NOMO-1 (cell line): ENCODE results near the gene RNF41.

Experiments
- DNase-seq, 2 experiments: peaks; one replicate each; lab custom pipeline; 2025; ENCODE audit not compliant: unreplicated experiment in 2 of 2; lab: John Stamatoyannopoulos, UW

RNF41 gene

GRCh38 chr12:56154818-56155217 is 66.9 kb downstream of the RNF41 start:
- no peak for DNase-seq

GRCh38 chr12:56154246-56154771 is 67.4 kb downstream of the RNF41 start:
- DNase-seq, result no peak

- no peak for DNase-seq
Observed at GRCh38 chr12:56153678-56154065, 68.0 kb downstream of the RNF41 start.

DNA sequence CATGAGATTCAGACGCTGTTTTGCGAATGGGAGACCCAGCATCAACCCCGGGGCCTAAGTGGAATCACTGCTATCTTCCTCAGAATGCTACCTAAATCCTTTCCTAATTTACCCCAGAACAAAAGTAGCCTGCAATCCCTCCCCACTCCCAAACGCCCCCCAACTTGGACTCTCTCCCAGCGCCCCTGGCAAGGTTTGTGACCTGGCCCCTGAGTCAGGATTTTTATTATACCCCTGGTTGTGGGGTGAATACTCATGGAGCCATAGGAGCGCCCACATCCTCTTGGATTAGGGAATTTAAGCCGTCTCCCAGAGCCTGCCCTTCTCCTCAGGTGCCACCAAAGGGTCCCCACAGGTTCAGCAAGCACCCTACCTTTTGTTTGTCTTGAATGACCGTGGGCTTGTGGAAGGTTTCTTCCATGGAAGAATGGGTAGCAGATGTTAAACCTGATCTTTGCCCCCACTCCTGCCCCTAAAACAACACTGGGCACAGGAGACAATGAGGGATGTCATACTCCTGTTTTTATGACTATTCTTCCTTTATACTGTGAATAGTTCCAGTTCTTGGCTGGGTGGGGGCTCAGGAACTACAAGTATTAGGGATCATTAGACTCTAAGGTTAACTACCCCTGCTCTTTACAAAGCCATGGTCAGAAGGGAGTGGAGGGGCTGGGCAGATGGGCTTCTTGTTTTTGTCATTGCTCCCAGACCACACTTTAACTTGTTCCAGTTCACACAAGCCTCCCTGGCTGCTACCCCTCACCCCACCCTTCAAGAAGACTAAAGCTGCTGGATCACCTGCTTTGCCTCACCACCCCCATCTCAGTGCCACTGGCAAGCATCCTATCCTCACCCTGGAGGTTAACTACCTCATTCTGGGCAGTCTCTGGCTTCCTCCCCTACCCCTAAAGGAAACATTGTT is 68.7 kb downstream of the RNF41 start:
- no peak for DNase-seq
